ENCODE results near the gene CYRIA.

Gene CYRIA

GRCh38 chr2:16633621-16634430 lies 31.8 kb downstream of the CYRIA start:
- DNase-seq (ENCODE audit: low read depth) = peak; percentile 71
- TF ChIP-seq, protein P1, sequence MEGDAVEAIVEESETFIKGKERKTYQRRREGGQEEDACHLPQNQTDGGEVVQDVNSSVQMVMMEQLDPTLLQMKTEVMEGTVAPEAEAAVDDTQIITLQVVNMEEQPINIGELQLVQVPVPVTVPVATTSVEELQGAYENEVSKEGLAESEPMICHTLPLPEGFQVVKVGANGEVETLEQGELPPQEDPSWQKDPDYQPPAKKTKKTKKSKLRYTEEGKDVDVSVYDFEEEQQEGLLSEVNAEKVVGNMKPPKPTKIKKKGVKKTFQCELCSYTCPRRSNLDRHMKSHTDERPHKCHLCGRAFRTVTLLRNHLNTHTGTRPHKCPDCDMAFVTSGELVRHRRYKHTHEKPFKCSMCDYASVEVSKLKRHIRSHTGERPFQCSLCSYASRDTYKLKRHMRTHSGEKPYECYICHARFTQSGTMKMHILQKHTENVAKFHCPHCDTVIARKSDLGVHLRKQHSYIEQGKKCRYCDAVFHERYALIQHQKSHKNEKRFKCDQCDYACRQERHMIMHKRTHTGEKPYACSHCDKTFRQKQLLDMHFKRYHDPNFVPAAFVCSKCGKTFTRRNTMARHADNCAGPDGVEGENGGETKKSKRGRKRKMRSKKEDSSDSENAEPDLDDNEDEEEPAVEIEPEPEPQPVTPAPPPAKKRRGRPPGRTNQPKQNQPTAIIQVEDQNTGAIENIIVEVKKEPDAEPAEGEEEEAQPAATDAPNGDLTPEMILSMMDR (conservative IDR thresholded peaks at IDR 0.05; ENCODE audit: low read depth, low read length) = no peak
- H3K4me3 ChIP-seq (ENCODE audit: low read depth, low read length) = no peak overlapping the region

DNA sequence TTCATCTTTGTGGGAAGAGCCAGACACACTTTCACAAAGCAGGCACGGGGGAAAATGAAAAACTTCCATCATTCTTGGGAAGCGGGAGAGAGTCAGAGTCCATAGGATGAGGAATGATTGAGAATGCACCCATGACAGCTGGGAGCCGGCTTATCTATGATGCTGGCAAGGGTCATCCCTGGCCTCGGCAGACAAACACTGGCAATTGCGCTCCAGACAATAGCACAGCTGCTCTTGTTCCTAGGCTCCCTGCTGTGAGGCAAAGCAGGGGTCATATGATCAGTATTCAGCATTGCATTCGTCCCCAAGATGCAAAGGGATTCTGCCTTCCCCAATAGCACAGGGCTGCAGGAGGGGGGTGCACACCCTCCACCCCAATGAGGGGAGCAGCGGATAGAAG lies 33.0 kb downstream of the CYRIA start:
- TF ChIP-seq, protein P1 (conservative IDR thresholded peaks at IDR 0.05; ENCODE audit: low read depth, low read length) = no peak
- H3K4me3 ChIP-seq (ENCODE audit: low read depth, low read length) = no peak overlapping the region
- peak; percentile 46 for DNase-seq (ENCODE audit: low read depth)

DNA sequence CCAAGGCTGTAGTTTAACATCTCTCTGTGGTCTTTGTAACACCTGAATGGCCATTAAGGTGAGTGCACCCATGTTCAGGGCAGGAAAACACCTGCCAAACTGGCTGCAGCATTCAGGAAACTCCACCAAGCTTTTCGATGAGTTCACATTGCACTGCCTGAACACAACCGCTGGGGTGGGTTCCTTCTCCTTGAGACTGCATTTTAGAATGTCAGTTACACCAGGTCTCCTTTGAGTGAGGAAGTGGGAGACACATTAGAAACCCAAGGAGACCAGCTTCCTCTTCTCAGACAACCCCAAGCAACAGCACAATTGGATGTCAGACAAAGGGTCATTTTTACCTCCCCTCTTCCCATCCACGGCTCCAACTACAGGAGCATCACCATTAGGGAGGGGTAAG lies 35.2 kb downstream of the CYRIA start:
- DNase-seq (ENCODE audit: low read depth) = no peak
- TF ChIP-seq, protein P1 (conservative IDR thresholded peaks at IDR 0.05; ENCODE audit: low read depth, low read length) = no peak
- no peak overlapping the region for H3K4me3 ChIP-seq (ENCODE audit: low read depth, low read length)

- no peak for DNase-seq (ENCODE audit: low read depth)
- H3K4me3 ChIP-seq (ENCODE audit: low read depth, low read length) = no peak overlapping the region
- TF ChIP-seq, protein P1 (conservative IDR thresholded peaks at IDR 0.05; ENCODE audit: low read depth, low read length) = no peak
Observed at GRCh38 chr2:16629770-16630169, 35.9 kb downstream of the CYRIA start.

GRCh38 chr2:16629044-16629443 lies 36.6 kb downstream of the CYRIA start:
- TF ChIP-seq, protein P1 (conservative IDR thresholded peaks at IDR 0.05; ENCODE audit: low read depth, low read length) = no peak
- no peak overlapping the region for H3K4me3 ChIP-seq (ENCODE audit: low read depth, low read length)
- DNase-seq (ENCODE audit: low read depth) = no peak

- no peak for DNase-seq (ENCODE audit: low read depth)
- no peak overlapping the region for H3K4me3 ChIP-seq (ENCODE audit: low read depth, low read length)
- TF ChIP-seq, protein P1 (conservative IDR thresholded peaks at IDR 0.05; ENCODE audit: low read depth, low read length) = no peak
Observed at GRCh38 chr2:16628314-16628713, 37.3 kb downstream of the CYRIA start.

Data from choroid plexus epithelial cell (primary cell).